HG02759 (cell line): ENCODE data around the gene AGR3.
"Not testable (repeated sequence)": the region's sequence is repeated elsewhere in the genome, so short reads cannot be mapped to it uniquely, and the experiment has no call there.

Experiments used
- ATAC-seq: cut with Tn5 transposase; IDR thresholded peaks from one replicate; pipeline ENCODE4 v1.9.1; 2021; ENCODE audit warnings: mild to moderate bottlenecking, moderate library complexity; ENCODE audit not compliant: unreplicated experiment

Gene AGR3

GRCh38 chr7:16891874-16892643 lies 10.3 kb upstream of the AGR3 start:
- ATAC-seq, result no peak

GRCh38 chr7:16891338-16891737 lies 9.6 kb upstream of the AGR3 start:
- peak; percentile 67 for ATAC-seq

GRCh38 chr7:16889851-16890415 lies 8.2 kb upstream of the AGR3 start:
- no peak for ATAC-seq

- ATAC-seq, result no peak
These were observed 7.5 kb upstream of the AGR3 start for GRCh38 chr7:16889305-16889704.

- no peak for ATAC-seq
These were observed 2.1 kb upstream of the AGR3 start for GRCh38 chr7:16883918-16884317.

GRCh38 chr7:16880554-16880953 lies 1.2 kb downstream of the AGR3 start:
- ATAC-seq, result no peak

- no peak for ATAC-seq
These were observed 2.6 kb downstream of the AGR3 start for GRCh38 chr7:16879181-16879580.

GRCh38 chr7:16875861-16876260 lies 5.9 kb downstream of the AGR3 start:
- no peak for ATAC-seq

GRCh38 chr7:16874066-16874465 lies 7.7 kb downstream of the AGR3 start:
- ATAC-seq, result no peak

- no peak for ATAC-seq
These were observed 14.5 kb downstream of the AGR3 start for GRCh38 chr7:16867328-16867727.

GRCh38 chr7:16853189-16853588 lies 28.6 kb downstream of the AGR3 start:
- not testable (repeated sequence) for ATAC-seq

GRCh38 chr7:16851829-16852228 lies 30.0 kb downstream of the AGR3 start:
- no peak for ATAC-seq

- no peak for ATAC-seq
These were observed 30.9 kb downstream of the AGR3 start for GRCh38 chr7:16850614-16851466.

GRCh38 chr7:16849296-16850148 lies 32.3 kb downstream of the AGR3 start:
- no peak for ATAC-seq

GRCh38 chr7:16847381-16847860 lies 34.4 kb downstream of the AGR3 start:
- ATAC-seq, result no peak

GRCh38 chr7:16846601-16847165 lies 35.1 kb downstream of the AGR3 start:
- ATAC-seq, result no peak

- ATAC-seq, result no peak
These were observed 36.0 kb downstream of the AGR3 start for GRCh38 chr7:16845746-16846145.

- ATAC-seq, result no peak
These were observed 40.1 kb downstream of the AGR3 start for GRCh38 chr7:16841681-16842080.

GRCh38 chr7:16840094-16840493 lies 41.7 kb downstream of the AGR3 start:
- ATAC-seq, result no peak

GRCh38 chr7:16839646-16840045 lies 42.1 kb downstream of the AGR3 start:
- ATAC-seq, result no peak
